ENCODE measurements around the gene BCAS1.

DNA sequence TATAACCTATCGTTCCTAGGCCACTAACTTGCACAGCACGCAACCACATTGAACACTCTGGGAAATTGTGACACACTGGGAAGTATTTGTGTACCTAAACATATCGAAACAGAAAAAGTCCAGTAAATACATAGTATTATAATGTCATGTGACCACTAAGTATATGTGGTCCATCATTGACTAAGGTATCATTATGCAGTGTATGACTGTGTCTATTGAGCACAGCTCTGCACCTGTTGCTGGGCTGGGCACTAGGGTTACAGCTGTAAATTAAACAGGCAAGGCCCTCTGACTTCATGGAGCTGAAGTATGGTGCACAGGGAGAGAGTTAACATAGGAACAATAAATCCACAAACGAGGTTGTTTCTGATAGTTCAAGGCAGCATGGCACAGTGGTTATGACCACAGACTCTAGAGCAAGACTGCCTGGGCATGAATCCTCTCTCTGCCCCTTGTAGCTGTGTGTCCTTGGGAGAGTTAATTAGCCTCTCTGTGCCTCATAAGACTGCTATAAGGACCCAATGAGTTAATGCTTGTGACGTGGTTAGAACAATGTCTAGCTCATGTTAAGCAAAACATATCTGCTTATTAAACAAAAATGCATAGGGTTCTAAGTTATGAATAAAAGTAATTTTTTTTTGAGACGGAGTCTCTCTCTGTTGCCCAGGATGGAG lies 10.6 kb downstream of the BCAS1 start:
- TF ChIP-seq, protein P1, sequence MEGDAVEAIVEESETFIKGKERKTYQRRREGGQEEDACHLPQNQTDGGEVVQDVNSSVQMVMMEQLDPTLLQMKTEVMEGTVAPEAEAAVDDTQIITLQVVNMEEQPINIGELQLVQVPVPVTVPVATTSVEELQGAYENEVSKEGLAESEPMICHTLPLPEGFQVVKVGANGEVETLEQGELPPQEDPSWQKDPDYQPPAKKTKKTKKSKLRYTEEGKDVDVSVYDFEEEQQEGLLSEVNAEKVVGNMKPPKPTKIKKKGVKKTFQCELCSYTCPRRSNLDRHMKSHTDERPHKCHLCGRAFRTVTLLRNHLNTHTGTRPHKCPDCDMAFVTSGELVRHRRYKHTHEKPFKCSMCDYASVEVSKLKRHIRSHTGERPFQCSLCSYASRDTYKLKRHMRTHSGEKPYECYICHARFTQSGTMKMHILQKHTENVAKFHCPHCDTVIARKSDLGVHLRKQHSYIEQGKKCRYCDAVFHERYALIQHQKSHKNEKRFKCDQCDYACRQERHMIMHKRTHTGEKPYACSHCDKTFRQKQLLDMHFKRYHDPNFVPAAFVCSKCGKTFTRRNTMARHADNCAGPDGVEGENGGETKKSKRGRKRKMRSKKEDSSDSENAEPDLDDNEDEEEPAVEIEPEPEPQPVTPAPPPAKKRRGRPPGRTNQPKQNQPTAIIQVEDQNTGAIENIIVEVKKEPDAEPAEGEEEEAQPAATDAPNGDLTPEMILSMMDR (IDR thresholded peaks at IDR 0.05): no peak
- TF ChIP-seq POLR2A (IDR thresholded peaks at IDR 0.05): no peak

All from body of pancreas (tissue), 4 donors.